Choroid plexus epithelial cell (primary cell): ENCODE results near the gene EEFSEC.

ENCODE experiments used
- DNase-seq: peaks from one replicate; pipeline ENCODE4 v3.0.0-alpha.2; 2010; ENCODE audit warnings: low read depth
- H3K4me3 ChIP-seq: 2 replicates; pipeline ENCODE4 v1.5.1; 2011; ENCODE audit warnings: low read depth, mild to moderate bottlenecking, control low read depth, low read length, moderate library complexity
- CTCF ChIP-seq: conservative IDR thresholded peaks from 2 replicates; pipeline ENCODE4 v1.5.1; 2011; ENCODE audit warnings: low read depth, mild to moderate bottlenecking, control low read depth, inconsistent platforms, low read length, moderate library complexity

The EEFSEC gene

DNA sequence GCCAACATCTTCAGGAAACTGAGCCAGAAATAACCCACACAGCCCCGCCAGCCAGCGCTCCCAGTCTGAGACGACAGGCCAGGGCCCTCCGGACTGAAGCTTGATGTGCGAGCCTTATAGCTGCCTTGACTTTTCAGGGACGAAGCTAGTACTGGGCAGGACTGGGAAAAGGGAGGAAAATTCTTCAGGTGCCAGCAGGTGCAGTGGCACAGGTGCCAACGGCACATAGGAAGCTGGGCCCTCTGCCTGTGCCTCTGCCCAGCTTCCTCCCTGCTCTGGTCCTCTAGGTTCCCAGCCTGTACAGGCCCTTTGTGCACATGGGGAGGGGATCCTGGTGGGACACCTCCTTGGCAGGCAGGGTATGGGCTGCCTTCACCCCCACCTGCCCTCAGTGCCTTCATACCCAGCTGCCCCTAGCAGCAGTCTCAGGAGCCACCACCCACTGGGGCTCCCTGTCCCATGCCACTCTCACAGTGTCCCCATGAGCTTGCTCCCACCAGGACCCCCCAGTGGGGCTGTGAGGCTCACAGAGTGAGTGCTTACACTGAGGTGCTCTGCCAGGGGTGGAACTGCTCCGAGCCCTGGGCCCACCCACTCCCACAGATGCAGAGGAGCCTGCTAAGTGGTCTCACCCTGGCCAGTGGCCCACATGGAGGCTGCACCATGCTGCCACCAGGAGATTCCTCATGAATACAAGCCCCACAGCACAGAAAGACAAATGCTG is 252.4 kb downstream of the EEFSEC start:
- H3K4me3 ChIP-seq: no peak overlapping the region
- no peak for TF ChIP-seq CTCF

DNA sequence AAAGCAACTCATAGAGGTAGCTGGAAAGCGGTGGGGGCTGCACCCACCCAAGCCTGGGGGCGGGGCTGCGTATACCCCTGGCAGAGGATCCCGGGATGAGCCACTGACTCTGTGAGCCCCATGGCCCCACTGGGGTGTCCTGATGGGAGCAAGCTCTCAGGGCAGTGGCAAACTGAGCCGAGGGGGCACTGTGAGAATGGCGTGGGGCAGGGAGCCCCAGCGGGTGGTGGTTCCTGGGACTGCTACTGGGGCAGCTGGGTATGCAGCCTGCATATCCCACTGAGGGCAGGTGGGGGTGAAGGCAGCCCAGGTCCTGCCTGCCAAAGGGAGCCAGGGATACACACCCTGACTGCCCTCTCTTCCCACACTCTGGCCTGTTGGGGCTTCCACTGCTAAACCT is 254.0 kb downstream of the EEFSEC start:
- DNase-seq: no peak
- no peak overlapping the region for H3K4me3 ChIP-seq
- no peak for TF ChIP-seq CTCF

More for the DNA sequence above, 252.4 kb downstream of the EEFSEC start:
- no peak for DNase-seq

DNA sequence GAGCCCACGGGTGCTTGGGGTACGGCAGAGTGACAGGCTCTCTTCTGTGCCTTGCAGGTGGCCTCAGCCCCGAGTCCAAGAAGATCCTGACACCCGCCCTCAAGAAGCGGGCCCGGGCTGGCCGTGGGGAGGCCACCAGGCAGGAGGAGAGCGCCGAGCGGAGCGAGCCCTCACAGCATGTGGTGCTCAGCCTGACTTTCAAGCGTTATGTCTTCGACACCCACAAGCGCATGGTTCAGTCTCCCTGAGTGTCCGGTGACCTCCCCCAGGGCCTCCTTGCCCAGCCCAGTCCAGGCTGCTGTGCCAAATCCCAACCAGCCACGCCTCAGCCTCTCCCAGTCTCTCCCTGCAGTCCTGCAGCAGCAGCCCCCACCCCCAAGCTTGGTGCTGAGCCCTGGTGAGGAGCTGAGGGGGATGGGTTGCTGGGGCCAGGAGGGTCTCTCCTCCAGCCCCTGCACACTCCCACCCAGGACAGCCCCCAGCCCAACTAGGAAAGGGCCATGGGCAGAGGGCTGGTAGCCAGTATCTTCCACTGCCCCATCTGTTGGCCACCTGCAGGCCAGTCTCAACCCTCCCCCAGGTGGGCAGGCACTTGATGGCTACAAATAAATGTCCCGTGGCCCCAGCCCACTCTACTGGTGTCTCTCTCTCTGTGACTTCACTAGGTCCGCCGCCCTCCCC is 254.9 kb downstream of the EEFSEC start:
- no peak overlapping the region for H3K4me3 ChIP-seq
- TF ChIP-seq CTCF: no peak
- no peak for DNase-seq

DNA sequence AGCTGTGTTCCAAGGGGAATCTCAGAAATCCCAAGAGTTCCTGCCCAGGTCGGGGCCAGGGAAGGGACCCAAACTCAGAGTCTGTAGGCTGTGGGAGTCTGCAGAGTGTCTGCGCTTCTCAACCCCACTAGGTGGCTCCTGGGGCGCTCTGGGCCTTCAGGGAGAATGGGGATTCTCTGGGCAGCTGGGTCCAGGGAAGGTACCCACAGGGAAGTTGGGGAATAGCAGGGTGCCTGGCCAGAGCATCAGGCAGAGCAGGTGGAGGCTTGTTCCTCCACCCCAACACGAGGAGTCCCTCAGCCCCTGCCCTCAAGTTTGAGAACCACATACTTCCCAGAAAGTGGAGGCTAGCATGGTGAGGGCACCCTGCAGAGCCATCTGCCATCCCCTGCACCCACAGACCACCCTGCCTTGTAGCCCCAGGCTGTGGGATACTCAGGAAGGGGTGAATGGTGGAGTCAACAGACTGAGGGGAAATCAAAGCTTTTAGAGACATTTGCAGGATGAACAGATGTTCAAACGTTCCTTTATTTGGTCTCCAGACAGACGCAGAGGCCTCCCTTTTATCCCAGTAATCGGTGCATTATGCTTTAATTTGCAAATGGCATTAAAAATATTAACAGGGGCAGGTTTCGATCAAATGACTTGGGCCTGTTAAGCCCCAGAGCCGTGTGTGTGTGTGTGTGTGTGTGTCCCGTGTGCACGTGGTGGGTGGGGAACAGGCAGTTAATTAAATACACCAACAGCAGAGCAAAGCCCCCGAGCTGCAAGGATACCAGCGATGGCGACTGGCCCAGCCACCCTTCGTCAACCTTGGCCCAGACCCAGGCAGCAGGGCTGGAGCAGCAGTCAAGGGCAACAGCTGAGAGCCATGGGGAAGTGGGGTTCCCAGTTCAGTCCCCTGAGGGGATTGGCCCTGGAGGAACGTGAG is 255.7 kb downstream of the EEFSEC start:
- TF ChIP-seq CTCF: peak; percentile 48
- no peak for DNase-seq
- no peak overlapping the region for H3K4me3 ChIP-seq

GRCh38 chr3:128409624-128410581 is 256.6 kb downstream of the EEFSEC start:
- no peak overlapping the region for H3K4me3 ChIP-seq
- TF ChIP-seq CTCF: no peak
- no peak for DNase-seq
